H9 (cell line): ENCODE measurements around the gene SETBP1. TPM values are rescaled to one million over a fixed set of nuclear protein-coding genes. Genes with fewer than 3 reads are reported as not detected.

Source experiments
- DNase-seq: peaks from one replicate; pipeline ENCODE4 v3.0.0-alpha.2; 2017
- H2AFZ ChIP-seq: one replicate; pipeline ENCODE4 v1.6.1; 2013; ENCODE audit warnings: mild to moderate bottlenecking, low read length, control low read depth, moderate library complexity
- H2AK5ac ChIP-seq: 2 replicates; pipeline ENCODE4 v1.6.1; 2013; ENCODE audit warnings: low read length, control low read depth, mixed read lengths; ENCODE audit not compliant: insufficient read length
- H2BK120ac ChIP-seq: one replicate; pipeline ENCODE4 v1.6.1; 2013; ENCODE audit warnings: low read depth, mild to moderate bottlenecking, low read length, control low read depth, inconsistent platforms; ENCODE audit not compliant: poor library complexity, severe bottlenecking
- H2BK12ac ChIP-seq: 2 replicates; pipeline ENCODE4 v1.6.1; 2013; ENCODE audit warnings: low read length, control low read depth, mixed read lengths, low read depth; ENCODE audit not compliant: insufficient read length
- H2BK15ac ChIP-seq: 2 replicates; pipeline ENCODE4 v1.6.1; 2013; ENCODE audit warnings: low read depth, low read length, control low read depth
- H2BK20ac ChIP-seq: one replicate; pipeline ENCODE4 v1.6.1; 2013; ENCODE audit warnings: low read depth, mild to moderate bottlenecking, low read length, control low read depth, inconsistent platforms; ENCODE audit not compliant: poor library complexity, severe bottlenecking
- H2BK5ac ChIP-seq: 2 replicates; pipeline ENCODE4 v1.6.1; 2013; ENCODE audit warnings: low read length, control low read depth, mixed read lengths; ENCODE audit not compliant: insufficient read length
- H3K14ac ChIP-seq: 2 replicates; pipeline ENCODE4 v1.6.1; 2013; ENCODE audit warnings: low read length, control low read depth; ENCODE audit not compliant: insufficient read depth
- H3K18ac ChIP-seq: 2 replicates; pipeline ENCODE4 v1.6.1; 2013; ENCODE audit warnings: low read depth, mild to moderate bottlenecking, mixed read lengths, low read length, control low read depth; ENCODE audit not compliant: insufficient read length
- H3K23ac ChIP-seq: 2 replicates; pipeline ENCODE4 v1.6.1; 2013; ENCODE audit warnings: low read length, control low read depth, mixed read lengths, low read depth; ENCODE audit not compliant: insufficient read length
- H3K23me2 ChIP-seq: 2 replicates; pipeline ENCODE4 v1.6.1; 2013; ENCODE audit warnings: low read depth, mild to moderate bottlenecking, mixed read lengths, low read length, control low read depth; ENCODE audit not compliant: insufficient read length, poor library complexity, severe bottlenecking
- H3K27ac ChIP-seq: 2 replicates; pipeline ENCODE4 v1.5.1; 2013; ENCODE audit warnings: low read length, control low read depth, mixed read lengths, low read depth; ENCODE audit not compliant: insufficient read length
- H3K27me3 ChIP-seq: 2 replicates; pipeline ENCODE4 v1.6.1; 2013; ENCODE audit warnings: low read length, control low read depth, inconsistent platforms; ENCODE audit not compliant: insufficient read depth
- H3K4ac ChIP-seq: 2 replicates; pipeline ENCODE4 v1.6.1; 2013; ENCODE audit warnings: low read depth, mild to moderate bottlenecking, control low read depth, inconsistent platforms, low read length, moderate library complexity
- H3K4me1 ChIP-seq: 2 replicates; pipeline ENCODE4 v1.6.1; 2013; ENCODE audit warnings: low read length, control low read depth, inconsistent platforms; ENCODE audit not compliant: insufficient read depth
- H3K4me2 ChIP-seq: 2 replicates; pipeline ENCODE4 v1.6.1; 2013; ENCODE audit warnings: low read length, control low read depth, mixed read lengths; ENCODE audit not compliant: insufficient read length, insufficient read depth
- H3K56ac ChIP-seq: 2 replicates; pipeline ENCODE4 v1.6.1; 2013; ENCODE audit warnings: low read depth, mild to moderate bottlenecking, mixed read lengths, low read length, control low read depth; ENCODE audit not compliant: insufficient read length
- H3K79me1 ChIP-seq: 2 replicates; pipeline ENCODE4 v1.6.1; 2013; ENCODE audit warnings: low read depth, mild to moderate bottlenecking, moderate library complexity, low read length, control low read depth, inconsistent platforms; ENCODE audit not compliant: insufficient read depth, poor library complexity, severe bottlenecking
- H3K79me2 ChIP-seq: 2 replicates; pipeline ENCODE4 v1.6.1; 2013; ENCODE audit warnings: low read length, control low read depth, inconsistent platforms; ENCODE audit not compliant: insufficient read depth
- H3K9ac ChIP-seq: 2 replicates; pipeline ENCODE4 v1.6.1; 2013; ENCODE audit warnings: low read length, control low read depth, mixed read lengths; ENCODE audit not compliant: insufficient read length; ENCODE audit errors: extremely low read depth
- H3K9me3 ChIP-seq: one replicate; pipeline ENCODE4 v1.6.1; 2013; ENCODE audit warnings: low read depth, low read length, inconsistent platforms; ENCODE audit not compliant: control insufficient read depth
- H3T11ph ChIP-seq: one replicate; pipeline ENCODE4 v1.6.1; 2013; ENCODE audit warnings: mild to moderate bottlenecking, low read length, control low read depth, inconsistent platforms
- H4K20me1 ChIP-seq: one replicate; pipeline ENCODE4 v1.6.1; 2013; ENCODE audit not compliant: control insufficient read depth, insufficient read length, insufficient read depth
- H4K5ac ChIP-seq: 2 replicates; pipeline ENCODE4 v1.6.1; 2013; ENCODE audit warnings: low read depth, mild to moderate bottlenecking, mixed read lengths, low read length, control low read depth; ENCODE audit not compliant: insufficient read length
- H4K8ac ChIP-seq: replicated peaks from 2 replicates; pipeline ENCODE4 v1.6.1; 2013; ENCODE audit warnings: low read length, control low read depth, mixed read lengths, low read depth; ENCODE audit not compliant: insufficient read length
- H4K91ac ChIP-seq: 2 replicates; pipeline ENCODE4 v1.6.1; 2013; ENCODE audit warnings: low read depth, mild to moderate bottlenecking, moderate library complexity, mixed read lengths, low read length, control low read depth; ENCODE audit not compliant: insufficient read length
- H3K27ac Mint-ChIP-seq, 3 experiments: 2 replicates in 2 of 3; 3 replicates in 1 of 3; pipeline ENCODE4 v1.8.0; 2020 to 2021; ENCODE audit warnings: mixed read lengths in 3 of 3, mild to moderate bottlenecking in 1 of 3, moderate library complexity in 1 of 3
- H3K27me3 Mint-ChIP-seq: 2 replicates; pipeline ENCODE4 v1.8.0; 2021; ENCODE audit warnings: low read depth, mild to moderate bottlenecking, moderate library complexity, mixed read lengths
- H3K36me3 Mint-ChIP-seq, 3 experiments: 2 replicates in 2 of 3; 3 replicates in 1 of 3; pipeline ENCODE4 v1.8.0; 2020 to 2021; ENCODE audit warnings: low read depth in 3 of 3, mixed read lengths in 3 of 3; ENCODE audit not compliant: insufficient read depth in 1 of 3
- H3K4me1 Mint-ChIP-seq, 2 experiments: 2 replicates each; pipeline ENCODE4 v1.8.0; 2020; ENCODE audit warnings: mixed read lengths in 2 of 2
- H3K4me3 Mint-ChIP-seq, 2 experiments: 2 replicates in 1 of 2; 3 replicates in 1 of 2; pipeline ENCODE4 v1.8.0; 2020 to 2021; ENCODE audit warnings: mild to moderate bottlenecking in 2 of 2, mixed read lengths in 2 of 2, moderate library complexity in 1 of 2
- H3K9me3 Mint-ChIP-seq, 2 experiments: 2 replicates in 1 of 2; 3 replicates in 1 of 2; pipeline ENCODE4 v1.8.0; 2020; ENCODE audit warnings: mild to moderate bottlenecking in 2 of 2, mixed read lengths in 2 of 2, moderate library complexity in 1 of 2
- CTCF ChIP-seq: fragments of 200-600 bp; sonication (generic); conservative IDR thresholded peaks from 3 replicates; pipeline ENCODE4 v1.8.0; 2021; ENCODE audit warnings: antibody characterized with exemption, mild to moderate bottlenecking
- WGBS: extraction: QIAGEN DNeasy Blood & Tissue Kit; methylation state at CpG from one replicate; pipeline ENCODE4 v1.1.7; 2013; ENCODE audit warnings: missing lambda C conversion rate, low lambda C conversion rate, mixed read lengths; ENCODE audit not compliant: insufficient read length; ENCODE audit errors: extremely low coverage; 5-methylcytosine and 5-hydroxymethylcytosine counted together
- total RNA-seq: library from RNA; stranded (reverse); gene quantifications from 2 replicates; pipeline ENCODE4 v1.2.1, GENCODE V29; 2021

SETBP1 gene
- total RNA-seq, 1 experiment from 2014 or later = 4.6 TPM

GRCh38 chr18:45039376-45039775 lies 358.7 kb downstream of the SETBP1 start:
- H3K23ac ChIP-seq = no peak overlapping the region
- H2BK20ac ChIP-seq = no peak overlapping the region
- DNase-seq = no peak
- Mint-ChIP-seq H3K27me3 (no peaks in the 10 kb centered on the region), H3K4me3 (no peak overlapping the region), H3K9me3 (no peaks in the 10 kb centered on the region), H3K36me3 (no peaks in the 10 kb centered on the region; a peak in 1 of 7 replicates), H3K4me1 (peaks cover 0 to 7% of the 10 kb centered on the region in 2 experiments; a peak in 1 of 4 replicates), H3K27ac (no peak overlapping the region; a peak in 1 of 7 replicates)
- no peak overlapping the region for H3K4ac ChIP-seq
- no peak overlapping the region for H2BK15ac ChIP-seq
- no peaks in the 10 kb centered on the region for H3K79me1 ChIP-seq
- no peak overlapping the region for H3K9ac ChIP-seq
- no CpG with 5 or more reads among the region's 5 CpGs for WGBS
- no peak for TF ChIP-seq CTCF
- H3K4me1 ChIP-seq = no peaks in the 10 kb centered on the region
- H2BK12ac ChIP-seq = no peak overlapping the region
- H2BK120ac ChIP-seq = no peak overlapping the region
- no peak overlapping the region for H4K91ac ChIP-seq
- no peak overlapping the region for H3T11ph ChIP-seq
- H4K5ac ChIP-seq = no peak overlapping the region
- no peak overlapping the region for H3K56ac ChIP-seq
- H3K27ac ChIP-seq = no peak overlapping the region
- no peak overlapping the region for H2AFZ ChIP-seq
- no peaks in the 10 kb centered on the region for H3K23me2 ChIP-seq
- no peak overlapping the region for H2AK5ac ChIP-seq
- H3K4me2 ChIP-seq = no peak overlapping the region
- no peaks in the 10 kb centered on the region for H3K9me3 ChIP-seq
- no peaks in the 10 kb centered on the region for H3K27me3 ChIP-seq
- no peaks in the 10 kb centered on the region for H4K20me1 ChIP-seq
- no peak overlapping the region for H3K14ac ChIP-seq
- no peak overlapping the region for H4K8ac ChIP-seq
- no peak overlapping the region for H2BK5ac ChIP-seq
- no peaks in the 10 kb centered on the region for H3K79me2 ChIP-seq
- H3K18ac ChIP-seq = no peak overlapping the region
